GM12878 (cell line): ENCODE data around the gene MRPL54. TPM values are rescaled to one million over a fixed set of nuclear protein-coding genes. Genes with fewer than 3 reads are reported as not detected.

Experiments
- ATF7 ChIP-seq: fragments of 450-650 bp; IDR thresholded peaks from 2 replicates; pipeline ENCODE4 v1.6.1; 2016; ENCODE audit warnings: low read depth, mild to moderate bottlenecking
- BACH1 ChIP-seq: fragments of 450-650 bp; IDR thresholded peaks from 2 replicates; pipeline ENCODE4 v1.6.1; 2017; ENCODE audit warnings: mild to moderate bottlenecking, borderline replicate concordance
- BMI1 ChIP-seq: fragments of 450-650 bp; IDR thresholded peaks from 2 replicates; pipeline ENCODE4 v1.6.1; 2016; ENCODE audit warnings: mild to moderate bottlenecking, moderate library complexity, borderline replicate concordance
- EP300 ChIP-seq, 2 experiments: fragments of 150-350 bp in 1 of 2; IDR thresholded peaks; 2 replicates each; pipeline ENCODE4 v1.6.1; 2011 to 2012; ENCODE audit warnings: low read depth in 2 of 2, low read length in 2 of 2, borderline replicate concordance in 1 of 2, improper control_type of control experiment in 1 of 2, inconsistent platforms in 1 of 2; ENCODE audit not compliant: control insufficient read depth in 1 of 2
- IKZF1 ChIP-seq: fragments of 450-650 bp; conservative IDR thresholded peaks from 2 replicates; pipeline ENCODE4 v1.6.1; 2017; ENCODE audit warnings: antibody characterized with exemption, mild to moderate bottlenecking
- KLF5 ChIP-seq: fragments of 450-650 bp; IDR thresholded peaks from 2 replicates; pipeline ENCODE4 v1.6.1; 2014; ENCODE audit warnings: mild to moderate bottlenecking; ENCODE audit not compliant: partially characterized antibody
- NFXL1 ChIP-seq: fragments of 450-650 bp; IDR thresholded peaks from 2 replicates; pipeline ENCODE4 v1.6.1; 2017; ENCODE audit warnings: antibody characterized with exemption, mild to moderate bottlenecking, borderline replicate concordance
- RB1 ChIP-seq: fragments of 450-650 bp; formaldehyde crosslinking; IDR thresholded peaks from 2 replicates; pipeline ENCODE4 v1.6.1; 2017; ENCODE audit warnings: mild to moderate bottlenecking, borderline replicate concordance
- SIX5 ChIP-seq: IDR thresholded peaks from 2 replicates; pipeline ENCODE4 v1.6.1; 2011; ENCODE audit warnings: mild to moderate bottlenecking, low read depth, low read length, moderate library complexity; ENCODE audit not compliant: severe bottlenecking
- ZNF274 ChIP-seq: IDR thresholded peaks from one replicate; pipeline ENCODE4 v1.8.0; 2011; ENCODE audit not compliant: insufficient read length, insufficient read depth
- polyA plus RNA-seq, 11 experiments: library from polyadenylated mRNA; depleted of rRNA in 4 of 11; unstranded in 6 of 11; stranded (reverse) in 5 of 11; fragments of >200 nt; fragmentation: Nextera tagmentation in 4 of 11; fragmentation: Illumina TruSeq in 1 of 11; extraction: Ambion mirVana in 4 of 11; extraction: Trizol in 1 of 11; gene quantifications; 1 replicate in 1 of 11; 2 replicates in 10 of 11; pipeline versions ENCODE4 v1.2.1 to v1.2.3, GENCODE V29; 2011 to 2016; ENCODE audit warnings: inconsistent platforms in 2 of 11, missing spikeins in 2 of 11, low read depth in 1 of 11
- total RNA-seq, 4 experiments: library from RNA; depleted of rRNA in 3 of 4; stranded (reverse); fragments of >200 nt in 3 of 4; fragmentation: Illumina TruSeq in 1 of 4; extraction: Trizol in 1 of 4; gene quantifications; 2 replicates each; pipeline versions ENCODE4 v1.2.1 to v1.2.3, GENCODE V29; 2013 to 2021
- TF ChIP-seq, protein P1 (sequence below): IDR thresholded peaks from 2 replicates; pipeline ENCODE4 v1.6.1; 2012; ENCODE audit warnings: low read depth, low read length, improper control_type of control experiment
- TF ChIP-seq, protein P2 (sequence below): IDR thresholded peaks from 2 replicates; pipeline ENCODE4 v1.6.1; 2012; ENCODE audit warnings: low read length, inconsistent platforms
- TF ChIP-seq, protein P3 (sequence below): fragments of 450-650 bp; formaldehyde crosslinking; IDR thresholded peaks from 2 replicates; pipeline ENCODE4 v1.4.0; 2022; ENCODE audit warnings: mild to moderate bottlenecking, moderate library complexity
- TF ChIP-seq, protein P4 (sequence below): fragments of 450-650 bp; formaldehyde crosslinking; IDR thresholded peaks from 2 replicates; pipeline ENCODE4 v1.4.0; 2020; ENCODE audit warnings: mild to moderate bottlenecking, moderate library complexity
- TF ChIP-seq, protein P5 (sequence below): fragments of 450-650 bp; conservative IDR thresholded peaks from 2 replicates; pipeline ENCODE4 v1.6.1; 2017; ENCODE audit warnings: mild to moderate bottlenecking, moderate library complexity

The MRPL54 gene
- total and polyA plus RNA-seq, 10 of the 15 experiments (the other 5 are each of a cell fraction or from before 2014, with no cell fraction given), result 3.1 to 98.7 (median 75.2) TPM

DNA sequence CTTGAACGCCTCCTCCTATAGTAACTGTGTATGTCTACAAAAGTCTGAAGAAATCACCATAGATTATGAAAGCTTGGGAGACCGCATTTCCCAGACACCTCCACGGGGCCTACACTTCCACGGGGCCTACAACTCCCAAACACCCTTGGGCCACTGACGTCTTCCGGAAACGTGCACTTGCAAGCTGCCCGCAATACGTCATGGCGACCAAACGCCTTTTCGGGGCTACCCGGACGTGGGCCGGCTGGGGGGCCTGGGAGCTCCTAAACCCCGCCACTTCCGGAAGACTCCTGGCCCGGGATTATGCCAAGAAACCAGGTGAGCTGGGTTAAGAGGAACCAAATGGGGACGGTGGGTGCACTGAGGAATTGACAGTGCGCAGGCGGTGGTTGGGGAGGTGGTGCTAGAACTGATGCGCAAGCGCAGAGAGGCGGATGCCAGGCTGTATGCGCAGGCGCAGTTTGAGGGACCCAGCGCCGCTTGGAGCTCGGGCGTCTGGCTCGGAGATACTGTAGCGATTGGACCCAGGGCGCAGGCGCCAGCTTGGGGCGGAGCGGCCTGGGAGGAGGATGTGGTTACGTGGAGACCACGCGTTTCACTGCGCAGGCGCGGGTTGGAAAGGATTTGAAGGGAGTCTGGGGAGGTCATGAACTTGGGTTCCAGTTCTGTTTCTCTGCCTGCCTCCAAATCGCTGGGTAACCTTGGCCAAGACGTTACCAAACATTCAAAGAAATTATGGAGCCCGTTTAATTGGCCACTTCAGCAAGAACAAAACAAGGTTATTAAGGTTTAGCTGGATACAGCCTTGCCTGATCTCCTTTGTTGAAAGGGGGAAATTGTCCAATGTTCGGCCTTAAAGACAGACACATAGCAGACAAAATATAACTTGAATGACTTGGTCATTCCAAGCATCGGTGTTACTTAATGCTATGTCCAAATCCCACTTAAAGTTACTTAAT lies at the start of gene MRPL54 (continued):
- TF ChIP-seq, protein P1, sequence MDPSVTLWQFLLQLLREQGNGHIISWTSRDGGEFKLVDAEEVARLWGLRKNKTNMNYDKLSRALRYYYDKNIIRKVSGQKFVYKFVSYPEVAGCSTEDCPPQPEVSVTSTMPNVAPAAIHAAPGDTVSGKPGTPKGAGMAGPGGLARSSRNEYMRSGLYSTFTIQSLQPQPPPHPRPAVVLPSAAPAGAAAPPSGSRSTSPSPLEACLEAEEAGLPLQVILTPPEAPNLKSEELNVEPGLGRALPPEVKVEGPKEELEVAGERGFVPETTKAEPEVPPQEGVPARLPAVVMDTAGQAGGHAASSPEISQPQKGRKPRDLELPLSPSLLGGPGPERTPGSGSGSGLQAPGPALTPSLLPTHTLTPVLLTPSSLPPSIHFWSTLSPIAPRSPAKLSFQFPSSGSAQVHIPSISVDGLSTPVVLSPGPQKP, result peak; percentile 78
- TF ChIP-seq KLF5 (peak; percentile 86), SIX5 (peak; percentile 83), EP300 (IDR thresholded peaks at IDR 0.05; ENCODE audit: borderline replicate concordance in 1 of 2, control insufficient read depth in 1 of 2, low read depth in 2 of 2, low read length in 2 of 2) (no peak), RB1 (peak; percentile 26; the same call in 1 of the 2 replicates), NFXL1 (no peak), ATF7 (peak; percentile 98), BACH1 (peak; percentile 53; the same call in 1 of the 2 replicates), IKZF1 (peak; percentile 100), ZNF274 (no peak), BMI1 (no peak)
- TF ChIP-seq, protein P2, sequence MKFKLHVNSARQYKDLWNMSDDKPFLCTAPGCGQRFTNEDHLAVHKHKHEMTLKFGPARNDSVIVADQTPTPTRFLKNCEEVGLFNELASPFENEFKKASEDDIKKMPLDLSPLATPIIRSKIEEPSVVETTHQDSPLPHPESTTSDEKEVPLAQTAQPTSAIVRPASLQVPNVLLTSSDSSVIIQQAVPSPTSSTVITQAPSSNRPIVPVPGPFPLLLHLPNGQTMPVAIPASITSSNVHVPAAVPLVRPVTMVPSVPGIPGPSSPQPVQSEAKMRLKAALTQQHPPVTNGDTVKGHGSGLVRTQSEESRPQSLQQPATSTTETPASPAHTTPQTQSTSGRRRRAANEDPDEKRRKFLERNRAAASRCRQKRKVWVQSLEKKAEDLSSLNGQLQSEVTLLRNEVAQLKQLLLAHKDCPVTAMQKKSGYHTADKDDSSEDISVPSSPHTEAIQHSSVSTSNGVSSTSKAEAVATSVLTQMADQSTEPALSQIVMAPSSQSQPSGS, result no peak
- TF ChIP-seq, protein P3, sequence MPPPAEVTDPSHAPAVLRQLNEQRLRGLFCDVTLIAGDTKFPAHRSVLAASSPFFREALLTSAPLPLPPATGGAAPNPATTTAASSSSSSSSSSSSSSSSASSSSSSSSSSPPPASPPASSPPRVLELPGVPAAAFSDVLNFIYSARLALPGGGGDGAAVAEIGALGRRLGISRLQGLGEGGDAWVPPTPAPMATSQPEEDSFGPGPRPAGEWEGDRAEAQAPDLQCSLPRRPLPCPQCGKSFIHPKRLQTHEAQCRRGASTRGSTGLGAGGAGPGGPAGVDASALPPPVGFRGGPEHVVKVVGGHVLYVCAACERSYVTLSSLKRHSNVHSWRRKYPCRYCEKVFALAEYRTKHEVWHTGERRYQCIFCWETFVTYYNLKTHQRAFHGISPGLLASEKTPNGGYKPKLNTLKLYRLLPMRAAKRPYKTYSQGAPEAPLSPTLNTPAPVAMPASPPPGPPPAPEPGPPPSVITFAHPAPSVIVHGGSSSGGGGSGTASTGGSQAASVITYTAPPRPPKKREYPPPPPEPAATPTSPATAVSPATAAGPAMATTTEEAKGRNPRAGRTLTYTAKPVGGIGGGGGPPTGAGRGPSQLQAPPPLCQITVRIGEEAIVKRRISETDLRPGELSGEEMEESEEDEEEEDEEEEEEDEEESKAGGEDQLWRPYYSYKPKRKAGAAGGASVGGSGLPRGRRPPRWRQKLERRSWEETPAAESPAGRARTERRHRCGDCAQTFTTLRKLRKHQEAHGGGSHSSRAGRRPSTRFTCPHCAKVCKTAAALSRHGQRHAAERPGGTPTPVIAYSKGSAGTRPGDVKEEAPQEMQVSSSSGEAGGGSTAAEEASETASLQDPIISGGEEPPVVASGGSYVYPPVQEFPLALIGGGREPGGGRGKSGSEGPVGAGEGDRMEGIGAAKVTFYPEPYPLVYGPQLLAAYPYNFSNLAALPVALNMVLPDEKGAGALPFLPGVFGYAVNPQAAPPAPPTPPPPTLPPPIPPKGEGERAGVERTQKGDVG (CRISPR knock-in tag), result no peak
- TF ChIP-seq, protein P4, sequence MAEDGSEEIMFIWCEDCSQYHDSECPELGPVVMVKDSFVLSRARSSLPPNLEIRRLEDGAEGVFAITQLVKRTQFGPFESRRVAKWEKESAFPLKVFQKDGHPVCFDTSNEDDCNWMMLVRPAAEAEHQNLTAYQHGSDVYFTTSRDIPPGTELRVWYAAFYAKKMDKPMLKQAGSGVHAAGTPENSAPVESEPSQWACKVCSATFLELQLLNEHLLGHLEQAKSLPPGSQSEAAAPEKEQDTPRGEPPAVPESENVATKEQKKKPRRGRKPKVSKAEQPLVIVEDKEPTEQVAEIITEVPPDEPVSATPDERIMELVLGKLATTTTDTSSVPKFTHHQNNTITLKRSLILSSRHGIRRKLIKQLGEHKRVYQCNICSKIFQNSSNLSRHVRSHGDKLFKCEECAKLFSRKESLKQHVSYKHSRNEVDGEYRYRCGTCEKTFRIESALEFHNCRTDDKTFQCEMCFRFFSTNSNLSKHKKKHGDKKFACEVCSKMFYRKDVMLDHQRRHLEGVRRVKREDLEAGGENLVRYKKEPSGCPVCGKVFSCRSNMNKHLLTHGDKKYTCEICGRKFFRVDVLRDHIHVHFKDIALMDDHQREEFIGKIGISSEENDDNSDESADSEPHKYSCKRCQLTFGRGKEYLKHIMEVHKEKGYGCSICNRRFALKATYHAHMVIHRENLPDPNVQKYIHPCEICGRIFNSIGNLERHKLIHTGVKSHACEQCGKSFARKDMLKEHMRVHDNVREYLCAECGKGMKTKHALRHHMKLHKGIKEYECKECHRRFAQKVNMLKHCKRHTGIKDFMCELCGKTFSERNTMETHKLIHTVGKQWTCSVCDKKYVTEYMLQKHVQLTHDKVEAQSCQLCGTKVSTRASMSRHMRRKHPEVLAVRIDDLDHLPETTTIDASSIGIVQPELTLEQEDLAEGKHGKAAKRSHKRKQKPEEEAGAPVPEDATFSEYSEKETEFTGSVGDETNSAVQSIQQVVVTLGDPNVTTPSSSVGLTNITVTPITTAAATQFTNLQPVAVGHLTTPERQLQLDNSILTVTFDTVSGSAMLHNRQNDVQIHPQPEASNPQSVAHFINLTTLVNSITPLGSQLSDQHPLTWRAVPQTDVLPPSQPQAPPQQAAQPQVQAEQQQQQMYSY, result no peak
- TF ChIP-seq, protein P5, sequence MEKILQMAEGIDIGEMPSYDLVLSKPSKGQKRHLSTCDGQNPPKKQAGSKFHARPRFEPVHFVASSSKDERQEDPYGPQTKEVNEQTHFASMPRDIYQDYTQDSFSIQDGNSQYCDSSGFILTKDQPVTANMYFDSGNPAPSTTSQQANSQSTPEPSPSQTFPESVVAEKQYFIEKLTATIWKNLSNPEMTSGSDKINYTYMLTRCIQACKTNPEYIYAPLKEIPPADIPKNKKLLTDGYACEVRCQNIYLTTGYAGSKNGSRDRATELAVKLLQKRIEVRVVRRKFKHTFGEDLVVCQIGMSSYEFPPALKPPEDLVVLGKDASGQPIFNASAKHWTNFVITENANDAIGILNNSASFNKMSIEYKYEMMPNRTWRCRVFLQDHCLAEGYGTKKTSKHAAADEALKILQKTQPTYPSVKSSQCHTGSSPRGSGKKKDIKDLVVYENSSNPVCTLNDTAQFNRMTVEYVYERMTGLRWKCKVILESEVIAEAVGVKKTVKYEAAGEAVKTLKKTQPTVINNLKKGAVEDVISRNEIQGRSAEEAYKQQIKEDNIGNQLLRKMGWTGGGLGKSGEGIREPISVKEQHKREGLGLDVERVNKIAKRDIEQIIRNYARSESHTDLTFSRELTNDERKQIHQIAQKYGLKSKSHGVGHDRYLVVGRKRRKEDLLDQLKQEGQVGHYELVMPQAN, result peak; percentile 51
